ENCODE results near the gene PEX5L.

Gene PEX5L

GRCh38 chr3:179885950-179886349 lies 150.8 kb downstream of the PEX5L start:
- 0 out of 2 replicates have a peak overlapping the region, but pooled peaks have one; percentile 5 for H3K4me3 ChIP-seq (ENCODE audit: low read depth, low read length)
- TF ChIP-seq, protein P1, sequence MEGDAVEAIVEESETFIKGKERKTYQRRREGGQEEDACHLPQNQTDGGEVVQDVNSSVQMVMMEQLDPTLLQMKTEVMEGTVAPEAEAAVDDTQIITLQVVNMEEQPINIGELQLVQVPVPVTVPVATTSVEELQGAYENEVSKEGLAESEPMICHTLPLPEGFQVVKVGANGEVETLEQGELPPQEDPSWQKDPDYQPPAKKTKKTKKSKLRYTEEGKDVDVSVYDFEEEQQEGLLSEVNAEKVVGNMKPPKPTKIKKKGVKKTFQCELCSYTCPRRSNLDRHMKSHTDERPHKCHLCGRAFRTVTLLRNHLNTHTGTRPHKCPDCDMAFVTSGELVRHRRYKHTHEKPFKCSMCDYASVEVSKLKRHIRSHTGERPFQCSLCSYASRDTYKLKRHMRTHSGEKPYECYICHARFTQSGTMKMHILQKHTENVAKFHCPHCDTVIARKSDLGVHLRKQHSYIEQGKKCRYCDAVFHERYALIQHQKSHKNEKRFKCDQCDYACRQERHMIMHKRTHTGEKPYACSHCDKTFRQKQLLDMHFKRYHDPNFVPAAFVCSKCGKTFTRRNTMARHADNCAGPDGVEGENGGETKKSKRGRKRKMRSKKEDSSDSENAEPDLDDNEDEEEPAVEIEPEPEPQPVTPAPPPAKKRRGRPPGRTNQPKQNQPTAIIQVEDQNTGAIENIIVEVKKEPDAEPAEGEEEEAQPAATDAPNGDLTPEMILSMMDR (IDR thresholded peaks at IDR 0.05; ENCODE audit: low read depth, low read length), result no peak

GRCh38 chr3:179884136-179884535 lies 152.6 kb downstream of the PEX5L start:
- no peak overlapping the region for H3K4me3 ChIP-seq (ENCODE audit: low read depth, low read length)
- TF ChIP-seq, protein P1 (IDR thresholded peaks at IDR 0.05; ENCODE audit: low read depth, low read length), result no peak

DNA sequence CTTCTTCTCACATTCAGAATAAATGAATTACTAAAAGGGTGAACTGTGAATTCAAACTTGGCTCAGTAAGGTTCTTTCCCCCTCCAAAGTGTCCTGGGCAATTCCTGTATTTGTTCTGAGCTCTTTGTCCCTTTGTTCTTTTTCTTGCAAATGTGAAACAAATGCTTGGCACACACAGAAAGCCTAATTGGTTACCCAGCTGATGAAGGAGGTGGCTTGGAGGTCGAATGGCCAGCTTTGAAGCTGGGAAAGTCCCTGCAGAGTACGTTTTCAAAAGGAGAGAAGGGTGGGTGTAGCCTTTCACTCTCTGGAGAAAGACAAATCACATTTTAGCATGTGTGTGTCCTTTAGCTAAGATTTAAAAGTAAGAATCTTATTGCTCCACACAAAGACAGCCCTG lies 154.4 kb downstream of the PEX5L start:
- TF ChIP-seq, protein P1 (IDR thresholded peaks at IDR 0.05; ENCODE audit: low read depth, low read length), result no peak

GRCh38 chr3:179881791-179882190 lies 154.9 kb downstream of the PEX5L start:
- TF ChIP-seq, protein P1 (IDR thresholded peaks at IDR 0.05; ENCODE audit: low read depth, low read length), result no peak
- H3K4me3 ChIP-seq (ENCODE audit: low read depth, low read length), result no peak overlapping the region

More for the DNA sequence above, 154.4 kb downstream of the PEX5L start:
- no peak overlapping the region for H3K4me3 ChIP-seq (ENCODE audit: low read depth, low read length)

GRCh38 chr3:179880868-179881267 lies 155.9 kb downstream of the PEX5L start:
- TF ChIP-seq, protein P1 (IDR thresholded peaks at IDR 0.05; ENCODE audit: low read depth, low read length), result no peak

GRCh38 chr3:179876440-179876839 lies 160.3 kb downstream of the PEX5L start:
- TF ChIP-seq, protein P1 (IDR thresholded peaks at IDR 0.05; ENCODE audit: low read depth, low read length), result no peak
- H3K4me3 ChIP-seq (ENCODE audit: low read depth, low read length), result no peak overlapping the region

More at GRCh38 chr3:179880868-179881267, 155.9 kb downstream of the PEX5L start:
- H3K4me3 ChIP-seq (ENCODE audit: low read depth, low read length), result no peak overlapping the region

DNA sequence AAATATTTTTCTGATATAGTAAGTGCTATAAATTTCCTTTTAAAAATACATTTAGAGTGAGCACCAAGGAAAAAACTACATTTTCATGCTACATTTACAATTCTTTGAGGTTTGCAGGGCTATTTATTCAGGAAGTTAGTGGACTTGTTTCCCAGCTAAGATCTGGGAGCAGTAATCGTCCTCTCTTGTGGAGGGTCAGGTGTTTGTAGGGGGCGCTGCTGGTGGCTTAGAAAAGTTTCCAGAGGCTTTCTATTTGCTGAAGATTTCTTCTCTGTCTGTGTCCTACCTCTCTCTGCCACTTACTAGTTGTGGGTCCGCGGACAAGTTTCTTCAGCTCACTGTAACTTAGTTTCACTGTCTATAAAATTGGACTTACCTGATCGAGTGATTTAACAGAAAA lies 163.9 kb downstream of the PEX5L start:
- TF ChIP-seq, protein P1 (IDR thresholded peaks at IDR 0.05; ENCODE audit: low read depth, low read length), result no peak
- no peak overlapping the region for H3K4me3 ChIP-seq (ENCODE audit: low read depth, low read length)
